ENCODE results near the gene POU2F1.

DNA sequence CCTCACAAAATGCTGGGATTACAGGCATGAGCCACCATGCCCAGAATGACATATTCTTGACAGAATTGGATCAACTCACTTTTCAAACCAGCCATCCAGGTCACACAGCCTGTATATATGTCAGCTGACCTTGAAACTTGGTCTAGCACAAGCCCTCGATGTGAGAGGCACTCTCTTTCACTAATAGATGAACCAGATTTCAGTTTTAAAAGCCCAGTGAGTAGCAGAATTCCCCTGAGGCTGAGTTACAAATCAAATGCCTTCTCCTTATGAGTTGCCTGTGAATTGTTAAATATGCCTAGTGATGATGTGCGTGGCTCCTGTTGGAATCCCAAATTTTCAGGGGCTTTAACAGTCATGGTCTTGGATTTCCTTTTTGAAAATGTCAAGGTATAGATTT, 208.9 kb downstream of the POU2F1 start:
- TF ChIP-seq, protein P1, sequence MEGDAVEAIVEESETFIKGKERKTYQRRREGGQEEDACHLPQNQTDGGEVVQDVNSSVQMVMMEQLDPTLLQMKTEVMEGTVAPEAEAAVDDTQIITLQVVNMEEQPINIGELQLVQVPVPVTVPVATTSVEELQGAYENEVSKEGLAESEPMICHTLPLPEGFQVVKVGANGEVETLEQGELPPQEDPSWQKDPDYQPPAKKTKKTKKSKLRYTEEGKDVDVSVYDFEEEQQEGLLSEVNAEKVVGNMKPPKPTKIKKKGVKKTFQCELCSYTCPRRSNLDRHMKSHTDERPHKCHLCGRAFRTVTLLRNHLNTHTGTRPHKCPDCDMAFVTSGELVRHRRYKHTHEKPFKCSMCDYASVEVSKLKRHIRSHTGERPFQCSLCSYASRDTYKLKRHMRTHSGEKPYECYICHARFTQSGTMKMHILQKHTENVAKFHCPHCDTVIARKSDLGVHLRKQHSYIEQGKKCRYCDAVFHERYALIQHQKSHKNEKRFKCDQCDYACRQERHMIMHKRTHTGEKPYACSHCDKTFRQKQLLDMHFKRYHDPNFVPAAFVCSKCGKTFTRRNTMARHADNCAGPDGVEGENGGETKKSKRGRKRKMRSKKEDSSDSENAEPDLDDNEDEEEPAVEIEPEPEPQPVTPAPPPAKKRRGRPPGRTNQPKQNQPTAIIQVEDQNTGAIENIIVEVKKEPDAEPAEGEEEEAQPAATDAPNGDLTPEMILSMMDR (IDR thresholded peaks at IDR 0.05): no peak
- no peak for TF ChIP-seq EZH2 (IDR thresholded peaks at IDR 0.05)

Data from neural progenitor cell (in vitro differentiated cells).